Stromal cell of bone marrow (primary cell): Measurements from ENCODE around the gene CRYBB2.
"Not testable (repeated sequence)": the region's sequence is repeated elsewhere in the genome, so short reads cannot be mapped to it uniquely, and the experiment has no call there.

Experiments
- DNase-seq: peaks from one replicate; pipeline ENCODE4 v3.0.0-alpha.2; 2012; ENCODE audit warnings: low read depth

CRYBB2 gene

DNA sequence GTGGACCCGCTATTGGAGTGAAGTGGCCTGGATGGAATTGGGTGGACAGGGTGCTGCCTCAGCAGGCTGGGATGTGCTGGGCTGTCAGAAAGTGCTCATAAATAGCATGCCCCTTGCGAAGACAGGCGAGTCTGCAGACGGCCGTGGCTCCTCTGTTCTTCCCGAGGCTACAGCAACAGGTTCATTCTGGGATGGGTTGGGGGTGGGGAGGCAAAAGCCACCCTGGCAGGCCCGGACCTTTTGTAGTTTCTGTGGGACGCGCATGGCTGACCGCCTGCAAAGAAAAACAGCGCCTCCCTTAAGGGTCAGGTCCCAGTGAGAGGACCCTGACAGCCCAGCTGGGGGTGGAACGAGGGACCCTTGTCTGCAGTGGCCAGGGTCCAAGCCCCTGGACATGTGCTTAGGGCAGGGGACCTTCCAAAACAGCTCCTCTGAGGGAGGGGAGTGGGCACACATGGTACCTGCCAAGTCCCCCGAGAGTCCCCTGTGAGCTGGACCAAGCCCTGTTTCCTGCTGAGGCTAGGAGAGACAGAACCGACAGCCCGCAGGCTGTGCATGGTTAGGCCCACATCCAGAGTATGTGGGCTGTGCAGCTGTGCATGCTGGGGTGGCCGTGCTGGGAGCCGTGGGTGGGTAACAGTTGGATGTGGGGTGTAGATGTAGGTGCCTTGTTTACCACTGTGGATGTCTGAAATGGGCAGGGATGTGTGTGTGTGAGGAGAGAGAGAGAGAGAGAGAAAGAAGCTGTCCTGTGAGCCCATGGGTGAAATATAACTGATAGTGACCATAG lies 19.5 kb upstream of the CRYBB2 start, which contains the start of gene CRYBB3:
TSS of gene CRYBB3 (plus strand) at position 128 of the 790 bp plus-strand sequence. CDS start 1,539 bp downstream, outside the sequence.
- DNase-seq, result no peak

DNA sequence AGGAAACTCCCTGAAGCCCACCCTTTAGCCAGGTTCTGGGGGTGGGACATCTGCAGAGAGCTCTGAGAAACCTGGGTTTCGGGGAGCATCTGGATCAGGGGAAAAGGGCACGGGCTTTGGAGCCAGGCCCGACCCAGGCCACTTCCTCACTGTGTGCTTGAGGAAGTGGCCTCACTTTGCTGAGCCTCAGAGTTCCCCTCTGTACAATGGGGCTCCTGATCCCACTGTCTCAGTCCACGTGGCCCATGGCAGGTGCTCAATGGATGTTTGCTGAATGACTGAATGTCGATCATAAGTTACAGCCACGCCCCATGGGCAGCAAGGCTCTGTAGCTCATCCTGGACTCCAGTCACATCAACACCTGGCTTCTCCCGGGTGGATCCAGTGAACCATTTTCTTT lies 18.5 kb upstream of the CRYBB2 start:
- DNase-seq, result no peak

DNA sequence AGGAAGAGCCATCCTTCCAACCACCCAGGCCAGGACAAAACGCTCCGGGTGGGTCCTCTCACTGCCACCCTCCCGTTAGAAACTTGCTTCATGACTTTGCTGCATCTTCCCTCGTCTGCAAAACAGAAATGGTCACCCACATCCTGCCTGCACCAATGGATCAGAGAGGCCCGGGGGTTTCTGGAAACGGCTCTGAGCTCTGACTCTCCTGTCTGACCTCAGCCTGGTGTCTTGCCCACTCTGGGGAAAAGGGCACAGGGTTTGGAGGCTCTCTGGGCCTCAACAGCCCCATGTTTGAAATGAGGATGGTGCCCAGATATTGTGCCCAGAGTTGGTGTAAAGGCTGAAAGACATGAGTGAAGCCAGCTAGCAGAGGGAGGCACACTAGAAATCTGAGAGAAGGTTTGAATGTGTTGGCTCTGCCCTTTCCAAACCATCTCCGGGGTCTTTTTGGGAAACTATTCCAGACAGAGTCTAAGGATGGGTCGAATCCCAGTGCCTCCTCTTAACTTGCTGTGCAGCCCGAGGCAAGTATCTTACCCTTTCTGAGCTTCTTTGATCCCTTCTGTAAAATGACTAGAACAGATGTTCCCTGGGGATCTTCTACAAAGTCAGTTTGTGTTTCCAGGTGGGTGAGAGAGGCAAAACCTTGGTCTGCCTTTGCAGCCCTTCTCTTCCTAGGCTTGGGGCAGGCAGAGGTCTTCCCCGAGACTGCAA lies 17.7 kb upstream of the CRYBB2 start:
- no peak for DNase-seq

DNA sequence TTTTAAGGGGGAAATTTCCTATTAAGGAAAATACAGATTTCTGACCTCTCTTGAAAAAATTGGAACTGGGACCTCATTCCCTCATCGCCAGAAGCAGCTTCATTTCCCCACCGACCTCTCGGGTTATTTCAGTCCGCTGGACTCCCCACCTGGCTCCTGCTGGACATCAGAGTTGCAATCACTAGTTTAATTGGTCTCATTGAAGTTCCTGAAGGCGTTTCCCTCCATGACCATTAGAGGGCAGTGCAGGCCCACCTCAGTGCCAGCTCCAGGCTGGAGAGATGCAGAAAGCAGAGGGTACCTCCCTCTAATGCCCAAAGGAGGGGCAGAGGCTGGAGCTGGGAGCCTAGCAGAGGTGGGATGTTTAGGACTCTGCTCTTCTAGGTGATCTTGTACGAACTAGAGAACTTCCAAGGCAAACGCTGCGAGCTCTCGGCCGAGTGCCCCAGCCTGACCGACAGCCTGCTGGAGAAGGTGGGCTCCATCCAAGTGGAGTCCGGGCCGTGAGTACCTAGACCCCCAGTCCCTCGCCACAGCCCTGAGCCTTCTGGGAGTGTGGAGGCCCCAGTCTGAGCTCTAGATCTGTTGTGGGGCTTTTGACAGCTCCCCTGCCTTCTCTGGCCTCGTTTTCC lies 17.0 kb upstream of the CRYBB2 start:
- DNase-seq, result peak; percentile 26

DNA sequence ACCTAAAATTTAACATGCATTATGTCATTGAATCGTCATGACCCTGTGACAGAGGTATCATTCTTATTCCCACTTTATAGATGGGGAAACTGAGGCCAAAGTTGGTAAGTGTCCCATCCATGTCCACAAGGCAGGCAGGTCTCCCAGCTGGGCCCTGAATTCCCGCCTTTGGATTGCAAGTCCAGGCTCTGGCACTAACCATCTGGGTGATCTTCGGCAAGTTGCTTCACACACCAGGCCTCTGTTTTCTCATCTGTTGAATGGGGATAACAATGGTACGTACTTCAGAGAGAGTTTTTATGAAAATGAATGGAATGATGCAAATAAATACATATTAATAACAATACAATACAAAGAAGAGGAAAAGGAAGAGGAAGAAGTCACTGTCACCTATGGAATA lies 16.4 kb upstream of the CRYBB2 start:
- no peak for DNase-seq

DNA sequence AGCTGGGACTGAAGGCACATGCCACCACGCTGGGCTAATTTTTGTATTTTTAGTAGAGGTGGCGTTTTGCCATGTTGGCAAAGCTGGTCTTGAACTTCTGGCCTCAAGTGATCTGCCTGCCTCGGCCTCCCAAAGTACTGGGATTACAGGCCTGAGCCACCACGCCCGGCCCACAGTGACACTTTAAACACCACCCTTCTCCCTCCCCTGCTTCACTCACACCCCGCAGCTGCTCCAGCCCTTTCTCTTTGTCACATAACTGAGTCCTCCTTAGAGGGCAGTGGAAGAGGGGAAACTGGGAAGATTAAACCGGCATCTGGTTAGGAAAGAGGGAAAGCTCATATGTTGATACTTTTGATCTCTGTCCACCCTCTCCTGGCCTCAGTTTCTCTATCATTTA lies 14.9 kb upstream of the CRYBB2 start:
- DNase-seq, result not testable (repeated sequence)

DNA sequence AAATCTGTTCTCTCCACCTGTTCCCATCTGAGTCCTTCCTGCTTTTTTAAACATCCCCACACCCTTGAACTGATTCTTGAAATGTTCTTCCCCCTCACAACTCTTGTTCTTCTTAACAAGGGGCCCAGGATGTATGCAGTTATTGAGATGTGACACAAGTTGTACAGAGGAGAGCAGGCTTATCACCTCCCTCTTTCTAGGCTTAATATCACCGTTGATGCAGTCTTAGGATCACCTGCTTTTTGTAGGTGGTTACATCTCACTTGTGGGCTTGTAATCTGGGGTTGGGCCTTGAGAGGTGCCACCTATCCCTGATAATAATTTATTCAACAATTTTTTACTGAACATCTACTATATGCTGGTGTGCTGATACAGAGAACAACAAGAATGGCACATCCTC lies 13.6 kb upstream of the CRYBB2 start:
- DNase-seq, result no peak

DNA sequence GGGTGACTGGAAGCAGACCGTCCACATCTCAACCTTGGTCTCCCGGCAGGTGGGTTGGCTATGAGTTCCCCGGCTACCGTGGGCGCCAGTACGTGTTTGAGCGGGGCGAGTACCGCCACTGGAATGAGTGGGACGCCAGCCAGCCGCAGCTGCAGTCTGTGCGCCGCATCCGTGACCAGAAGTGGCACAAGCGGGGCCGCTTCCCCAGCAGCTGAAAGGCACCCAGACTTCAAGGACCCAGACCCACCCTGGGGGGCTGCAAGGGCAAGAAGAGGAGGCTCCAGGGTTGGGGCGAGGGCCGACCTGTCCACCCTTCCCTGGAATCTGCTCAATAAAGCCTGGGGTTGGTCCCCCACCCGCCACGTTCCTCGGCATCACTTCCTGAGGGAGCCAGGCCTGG lies 12.4 kb upstream of the CRYBB2 start:
- no peak for DNase-seq

DNA sequence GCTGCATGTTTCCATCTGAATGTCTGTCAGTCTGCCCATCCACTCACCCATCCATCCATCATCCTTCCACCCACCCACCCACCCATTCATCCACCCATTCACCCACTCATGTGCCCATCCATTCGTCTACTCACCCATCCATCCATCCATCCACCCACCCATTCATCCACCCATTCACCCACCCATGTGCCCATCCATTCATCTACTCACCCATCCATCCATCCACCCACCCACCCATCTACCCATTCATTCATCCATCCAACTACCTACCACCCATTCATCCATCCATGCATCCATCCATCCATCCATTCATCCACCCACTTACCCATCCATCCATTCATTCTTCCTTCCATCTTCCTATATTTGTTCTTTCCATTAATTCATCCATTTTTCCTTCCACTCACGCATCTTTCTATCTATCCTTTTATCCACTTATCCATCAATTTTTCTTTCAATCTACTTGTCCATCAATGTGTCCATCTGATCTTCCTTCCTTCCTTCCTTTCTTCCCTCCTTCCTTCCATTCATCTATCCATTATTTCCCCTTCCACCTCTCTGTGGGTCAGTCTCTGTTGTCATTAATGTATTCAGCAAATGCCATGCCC lies 11.8 kb upstream of the CRYBB2 start:
- DNase-seq, result no peak

DNA sequence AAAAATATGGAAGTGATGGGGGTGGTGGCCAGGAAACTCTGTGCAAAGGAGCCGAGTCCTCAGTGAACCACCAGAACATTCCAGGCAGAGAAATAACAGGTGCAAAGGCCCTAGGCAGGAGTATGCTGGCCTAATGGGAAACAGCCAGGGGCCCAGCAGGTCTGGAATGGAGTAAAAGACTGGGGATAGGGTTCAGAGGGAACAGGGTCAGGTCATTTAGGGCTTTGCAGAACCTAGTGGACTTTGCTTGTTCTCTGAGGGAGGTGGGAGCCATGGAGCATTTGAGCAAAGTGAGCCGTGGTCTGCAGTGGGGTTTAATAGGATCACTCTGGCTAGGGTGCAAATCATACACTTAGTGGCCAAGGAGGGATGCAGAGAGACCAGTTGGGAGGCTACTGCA lies 11.1 kb upstream of the CRYBB2 start:
- no peak for DNase-seq

DNA sequence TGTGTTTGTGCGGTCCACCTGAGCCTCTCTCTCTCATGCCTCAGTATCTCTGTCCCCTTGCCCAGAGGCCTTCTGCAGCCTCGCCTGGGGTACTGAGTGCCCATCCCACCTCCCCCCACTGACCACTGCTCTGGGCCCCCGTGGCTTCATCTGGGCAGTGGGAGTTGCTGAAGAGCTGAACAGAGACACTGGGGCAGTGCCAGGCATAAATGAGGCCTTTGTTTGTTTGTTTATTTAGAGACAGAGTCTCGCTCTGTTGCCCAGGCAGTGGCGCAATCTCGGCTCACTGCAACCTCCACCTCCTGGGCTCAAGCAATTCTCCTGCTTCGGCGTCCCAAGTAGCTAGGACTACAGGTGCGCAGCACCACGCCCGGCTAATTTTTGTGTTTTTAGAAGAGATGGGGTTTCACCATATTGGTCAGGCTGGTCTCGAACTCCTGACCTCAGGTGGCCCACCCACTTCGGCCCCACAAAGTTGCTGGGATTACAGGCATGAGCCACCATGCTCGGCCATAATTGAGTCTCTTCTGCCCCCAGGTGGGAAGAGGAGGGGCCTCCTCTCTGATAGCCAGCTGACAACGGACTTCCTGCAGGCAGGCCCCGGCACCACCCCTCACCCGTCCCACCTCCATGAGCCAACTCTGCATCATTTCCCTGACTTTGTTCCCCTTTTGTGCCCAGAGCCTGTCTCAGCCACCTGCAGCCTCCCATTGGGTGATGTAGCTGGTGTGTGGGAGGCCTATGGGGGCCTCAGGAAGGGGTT lies 10.5 kb upstream of the CRYBB2 start:
- no peak for DNase-seq

DNA sequence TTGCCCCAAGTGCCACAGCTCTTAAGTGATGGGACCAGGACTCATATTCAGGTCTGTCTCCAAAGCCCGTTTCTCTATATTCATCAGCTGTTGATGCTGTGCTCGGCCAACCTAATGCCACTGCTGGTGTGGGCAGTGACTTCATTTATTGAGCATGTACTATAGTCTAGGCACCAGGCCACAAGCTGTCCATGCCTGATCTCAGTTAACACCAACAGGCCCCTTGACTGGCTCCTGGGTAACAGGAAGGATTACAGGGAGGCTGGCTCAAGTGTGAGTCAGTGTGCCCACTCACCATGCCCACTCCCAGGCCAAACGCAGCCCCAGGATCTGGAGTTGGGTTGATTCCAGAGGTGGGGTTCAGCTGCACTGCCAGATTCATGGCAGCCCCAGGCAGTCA lies 8.6 kb upstream of the CRYBB2 start:
- no peak for DNase-seq

DNA sequence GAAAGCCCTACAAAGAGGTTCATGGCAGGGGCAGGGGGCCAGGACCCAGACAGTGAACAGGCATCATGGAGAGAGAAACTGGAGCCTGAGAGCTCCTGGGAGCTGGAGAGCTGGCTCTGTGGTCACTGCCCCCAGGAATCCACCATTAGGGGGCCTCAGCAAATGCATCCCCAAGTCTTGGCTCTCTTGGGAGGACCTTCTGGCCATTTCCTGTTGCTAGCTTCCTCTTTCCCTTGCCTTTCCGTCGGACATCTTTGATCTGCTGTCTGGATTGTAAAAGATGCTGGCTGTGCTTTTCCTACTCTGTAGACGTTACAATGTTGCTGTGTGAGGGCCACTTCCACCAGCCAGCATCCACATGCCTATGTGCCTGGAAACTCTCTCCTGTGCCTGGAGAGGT lies 7.1 kb upstream of the CRYBB2 start:
- DNase-seq, result no peak

DNA sequence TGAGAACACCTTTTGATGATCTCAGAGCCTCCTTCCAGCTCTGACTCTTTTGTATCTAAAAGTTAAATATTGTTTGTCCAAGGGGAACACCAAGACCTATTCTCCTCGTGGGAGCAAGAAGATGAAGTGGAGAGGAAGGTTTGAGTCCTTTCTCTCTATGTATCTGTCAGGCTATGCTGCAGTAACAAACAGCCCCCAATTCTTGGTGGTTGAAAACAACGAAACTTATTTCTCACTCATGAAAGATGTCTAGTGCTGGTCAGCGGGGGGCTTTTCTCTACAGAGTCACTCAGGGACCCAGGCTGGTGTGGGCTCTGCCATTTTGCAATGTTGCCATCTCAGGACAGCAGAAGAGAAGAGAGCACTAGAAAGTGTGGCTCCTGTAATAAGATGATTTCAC lies 6.2 kb upstream of the CRYBB2 start:
- no peak for DNase-seq

DNA sequence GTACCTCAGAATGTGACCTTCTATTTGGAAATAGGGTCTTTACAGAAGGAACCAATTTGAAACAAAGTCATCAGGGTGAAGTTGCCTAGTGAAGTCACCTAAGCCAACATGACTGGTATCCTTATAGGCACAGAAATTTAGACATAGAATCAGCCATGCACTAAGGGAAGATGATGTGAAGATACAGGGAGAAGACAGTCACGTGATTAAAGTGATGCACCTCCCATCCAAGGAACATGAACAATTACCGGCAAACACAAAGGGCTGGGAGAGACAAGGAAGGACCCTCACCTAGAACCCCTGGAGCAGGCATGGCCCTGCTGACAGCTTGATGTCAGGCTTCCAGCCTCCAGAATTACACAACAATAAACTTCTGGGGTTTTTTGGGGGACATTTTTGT lies 3.2 kb upstream of the CRYBB2 start:
- DNase-seq, result no peak

DNA sequence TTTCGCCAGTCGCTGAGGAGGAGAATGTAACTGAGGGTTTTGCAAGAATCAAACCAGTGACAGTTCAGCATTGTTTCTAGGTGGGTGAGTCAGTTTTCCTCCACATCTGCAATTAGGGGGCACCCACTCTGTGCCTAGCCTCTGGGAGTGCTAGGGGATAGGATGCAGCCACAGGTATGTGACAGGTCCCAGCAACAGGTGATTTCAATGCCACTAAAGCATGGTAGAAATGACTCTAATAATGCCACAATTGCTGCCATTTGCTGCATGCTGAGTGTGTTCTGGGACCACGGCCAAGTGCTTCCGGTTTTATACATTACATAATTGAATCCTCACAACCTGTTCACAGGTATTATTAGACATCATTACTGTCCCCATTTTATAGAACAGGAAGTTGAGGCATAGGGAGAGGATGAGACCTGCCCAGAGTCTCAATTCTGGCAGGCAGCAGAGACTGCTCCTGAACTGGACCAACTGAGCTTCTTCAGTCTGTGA lies 556 bp downstream of the CRYBB2 start:
- DNase-seq, result no peak

DNA sequence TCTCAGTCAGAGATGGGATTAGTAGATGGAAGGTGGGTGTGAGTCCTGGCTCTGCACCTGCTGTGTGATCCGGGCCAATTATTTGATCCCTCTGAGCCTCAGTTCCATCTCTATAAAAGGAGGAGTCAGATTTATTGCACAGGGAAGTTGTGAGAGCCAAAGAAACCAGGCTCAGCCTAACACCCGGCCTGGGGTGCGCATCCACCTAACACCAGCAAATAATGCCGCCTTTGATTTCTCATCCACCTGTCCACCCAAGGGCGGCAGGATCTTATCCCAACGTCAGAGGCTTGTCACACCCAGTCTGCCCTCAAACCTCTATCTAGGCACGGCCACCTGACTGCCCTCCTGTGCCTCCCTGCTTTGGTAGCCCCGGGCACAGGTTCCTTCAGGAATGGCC lies 2.4 kb downstream of the CRYBB2 start:
- DNase-seq, result no peak

DNA sequence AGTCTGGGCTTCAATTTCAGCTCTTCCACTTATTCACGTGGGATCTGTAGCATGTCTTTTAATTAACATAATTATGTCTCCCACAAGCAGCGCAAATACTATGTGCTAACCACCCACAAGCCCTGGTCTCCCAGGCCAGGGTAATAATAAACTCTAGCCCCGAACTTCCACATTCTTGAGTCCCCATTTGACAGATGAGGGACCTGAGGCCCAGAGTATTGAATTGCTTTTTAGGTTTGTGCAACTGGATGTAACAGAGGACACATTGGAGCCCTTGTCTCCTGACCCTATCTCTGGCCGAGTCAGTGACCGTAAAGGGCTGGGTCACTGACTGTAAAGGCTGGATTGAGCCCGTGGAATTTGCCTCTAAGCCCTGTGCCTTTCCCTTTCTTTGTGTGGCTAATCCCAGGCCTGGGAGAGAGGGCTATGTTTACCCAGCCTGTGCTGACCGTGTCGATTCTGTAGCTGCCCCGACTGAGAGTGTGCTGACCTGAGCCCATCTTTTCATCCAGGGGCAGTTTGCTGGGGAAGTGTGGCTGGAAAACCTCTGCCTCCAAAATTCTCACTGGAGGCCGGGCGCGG lies 3.9 kb downstream of the CRYBB2 start:
- no peak for DNase-seq

DNA sequence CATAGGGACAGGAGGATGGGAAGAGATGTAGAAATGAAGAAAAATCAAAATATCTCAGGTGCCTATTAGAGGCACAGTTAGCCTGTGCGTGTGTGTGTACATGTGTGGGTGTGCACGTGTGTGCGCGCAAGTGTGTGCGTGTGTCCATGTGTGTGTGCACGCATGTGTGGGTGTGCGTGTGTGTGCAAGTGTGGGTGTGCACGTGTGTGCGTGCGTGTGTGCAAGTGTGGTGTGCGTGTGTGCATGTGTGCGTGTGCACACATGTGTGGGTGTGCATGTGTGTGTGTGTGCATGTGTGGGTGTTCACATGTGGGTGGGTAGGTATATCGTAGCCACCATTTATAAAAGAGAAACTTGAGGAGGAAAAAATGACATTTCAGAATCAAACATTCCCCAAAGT lies 9.4 kb downstream of the CRYBB2 start:
- no peak for DNase-seq

DNA sequence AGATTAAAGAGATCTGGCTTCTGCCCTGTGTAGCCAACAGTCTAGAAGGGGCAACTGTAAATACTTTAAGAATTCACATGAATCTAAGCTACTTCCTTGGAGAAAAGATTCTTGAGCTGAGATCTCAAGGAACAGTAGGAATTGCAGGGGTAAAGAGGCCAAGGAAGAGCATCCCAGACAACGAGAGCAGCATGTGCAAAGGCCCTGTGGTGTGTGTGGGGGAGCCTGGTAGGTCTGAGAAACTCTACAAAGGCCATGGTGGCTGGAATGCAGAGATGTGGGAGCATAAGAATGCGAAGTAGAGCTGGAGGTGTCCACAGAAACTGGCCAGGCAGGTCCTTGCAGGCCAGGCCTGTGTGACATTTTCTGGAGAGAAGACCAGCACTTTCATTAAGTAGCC lies 11.3 kb downstream of the CRYBB2 start:
- not testable (repeated sequence) for DNase-seq

DNA sequence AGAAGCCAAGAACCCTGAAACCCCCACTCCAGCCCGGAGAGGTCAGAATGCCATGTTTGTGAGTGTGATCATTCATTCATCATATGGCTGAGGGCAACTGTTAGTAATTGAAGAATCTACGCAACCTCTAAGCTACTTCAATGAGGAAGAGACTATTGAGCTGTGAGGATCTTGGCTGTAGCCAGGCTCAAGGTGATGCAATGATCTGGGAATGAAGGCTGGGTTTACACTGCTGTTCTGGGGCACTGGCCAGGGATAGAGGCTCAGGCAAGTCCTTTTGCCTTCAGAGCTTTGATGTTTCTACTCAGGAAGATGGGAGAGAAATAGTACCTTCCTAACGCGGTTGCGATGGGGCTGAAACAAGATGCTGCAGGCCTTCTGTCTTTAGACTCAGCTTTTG lies 12.9 kb downstream of the CRYBB2 start:
- DNase-seq, result peak; percentile 11
